Measurements from ENCODE around the gene BACE1-AS.

DNA sequence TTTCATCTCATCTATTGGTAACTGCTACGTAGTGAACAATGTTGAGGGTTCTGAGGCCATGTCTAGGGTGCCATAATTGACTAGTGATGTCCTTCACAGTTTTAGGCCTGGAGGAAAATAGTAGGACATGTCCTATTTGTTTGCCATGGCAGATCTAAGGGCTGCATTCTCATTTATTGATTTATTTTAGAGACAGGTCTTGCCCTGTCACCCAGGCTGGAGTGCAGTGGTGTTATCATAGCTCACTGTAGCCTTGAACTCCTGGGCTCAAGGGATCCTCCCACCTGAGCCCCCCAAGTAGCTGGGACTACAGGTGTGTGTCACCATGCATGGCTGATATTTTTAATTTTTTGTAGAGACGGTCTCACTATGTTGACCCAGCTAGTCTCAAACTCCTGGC lies 41.7 kb downstream of the BACE1-AS start:
- TF ChIP-seq, protein P1, sequence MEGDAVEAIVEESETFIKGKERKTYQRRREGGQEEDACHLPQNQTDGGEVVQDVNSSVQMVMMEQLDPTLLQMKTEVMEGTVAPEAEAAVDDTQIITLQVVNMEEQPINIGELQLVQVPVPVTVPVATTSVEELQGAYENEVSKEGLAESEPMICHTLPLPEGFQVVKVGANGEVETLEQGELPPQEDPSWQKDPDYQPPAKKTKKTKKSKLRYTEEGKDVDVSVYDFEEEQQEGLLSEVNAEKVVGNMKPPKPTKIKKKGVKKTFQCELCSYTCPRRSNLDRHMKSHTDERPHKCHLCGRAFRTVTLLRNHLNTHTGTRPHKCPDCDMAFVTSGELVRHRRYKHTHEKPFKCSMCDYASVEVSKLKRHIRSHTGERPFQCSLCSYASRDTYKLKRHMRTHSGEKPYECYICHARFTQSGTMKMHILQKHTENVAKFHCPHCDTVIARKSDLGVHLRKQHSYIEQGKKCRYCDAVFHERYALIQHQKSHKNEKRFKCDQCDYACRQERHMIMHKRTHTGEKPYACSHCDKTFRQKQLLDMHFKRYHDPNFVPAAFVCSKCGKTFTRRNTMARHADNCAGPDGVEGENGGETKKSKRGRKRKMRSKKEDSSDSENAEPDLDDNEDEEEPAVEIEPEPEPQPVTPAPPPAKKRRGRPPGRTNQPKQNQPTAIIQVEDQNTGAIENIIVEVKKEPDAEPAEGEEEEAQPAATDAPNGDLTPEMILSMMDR (conservative IDR thresholded peaks at IDR 0.05; ENCODE audit: low read depth in 2 of 2) = no peak
- TF ChIP-seq, protein P2, sequence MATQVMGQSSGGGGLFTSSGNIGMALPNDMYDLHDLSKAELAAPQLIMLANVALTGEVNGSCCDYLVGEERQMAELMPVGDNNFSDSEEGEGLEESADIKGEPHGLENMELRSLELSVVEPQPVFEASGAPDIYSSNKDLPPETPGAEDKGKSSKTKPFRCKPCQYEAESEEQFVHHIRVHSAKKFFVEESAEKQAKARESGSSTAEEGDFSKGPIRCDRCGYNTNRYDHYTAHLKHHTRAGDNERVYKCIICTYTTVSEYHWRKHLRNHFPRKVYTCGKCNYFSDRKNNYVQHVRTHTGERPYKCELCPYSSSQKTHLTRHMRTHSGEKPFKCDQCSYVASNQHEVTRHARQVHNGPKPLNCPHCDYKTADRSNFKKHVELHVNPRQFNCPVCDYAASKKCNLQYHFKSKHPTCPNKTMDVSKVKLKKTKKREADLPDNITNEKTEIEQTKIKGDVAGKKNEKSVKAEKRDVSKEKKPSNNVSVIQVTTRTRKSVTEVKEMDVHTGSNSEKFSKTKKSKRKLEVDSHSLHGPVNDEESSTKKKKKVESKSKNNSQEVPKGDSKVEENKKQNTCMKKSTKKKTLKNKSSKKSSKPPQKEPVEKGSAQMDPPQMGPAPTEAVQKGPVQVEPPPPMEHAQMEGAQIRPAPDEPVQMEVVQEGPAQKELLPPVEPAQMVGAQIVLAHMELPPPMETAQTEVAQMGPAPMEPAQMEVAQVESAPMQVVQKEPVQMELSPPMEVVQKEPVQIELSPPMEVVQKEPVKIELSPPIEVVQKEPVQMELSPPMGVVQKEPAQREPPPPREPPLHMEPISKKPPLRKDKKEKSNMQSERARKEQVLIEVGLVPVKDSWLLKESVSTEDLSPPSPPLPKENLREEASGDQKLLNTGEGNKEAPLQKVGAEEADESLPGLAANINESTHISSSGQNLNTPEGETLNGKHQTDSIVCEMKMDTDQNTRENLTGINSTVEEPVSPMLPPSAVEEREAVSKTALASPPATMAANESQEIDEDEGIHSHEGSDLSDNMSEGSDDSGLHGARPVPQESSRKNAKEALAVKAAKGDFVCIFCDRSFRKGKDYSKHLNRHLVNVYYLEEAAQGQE (IDR thresholded peaks at IDR 0.05; ENCODE audit: unreplicated experiment) = no peak
- TF ChIP-seq EZH2phosphoT487 (IDR thresholded peaks at IDR 0.05; ENCODE audit: unreplicated experiment) (no peak), CREB1 (CRISPR knock-in tag; IDR thresholded peaks at IDR 0.05; ENCODE audit: low read depth) (no peak), POLR2AphosphoS5 (IDR thresholded peaks at IDR 0.05; ENCODE audit: low read depth) (no peak)
